COLO668 (cell line): ENCODE measurements around the gene APOC3.

ENCODE experiments used
- DNase-seq: peaks from one replicate; lab custom pipeline; 2025; ENCODE audit not compliant: unreplicated experiment; lab: John Stamatoyannopoulos, UW

APOC3 gene

GRCh38 chr11:116873381-116873780, 43.7 kb downstream of the APOC3 start:
- no peak for DNase-seq

GRCh38 chr11:116874251-116874650, 44.5 kb downstream of the APOC3 start:
- no peak for DNase-seq

- DNase-seq = no peak
These were observed 45.5 kb downstream of the APOC3 start for GRCh38 chr11:116875194-116875593.

GRCh38 chr11:116876656-116877055, 46.9 kb downstream of the APOC3 start:
- DNase-seq = no peak

GRCh38 chr11:116879800-116880625, 50.3 kb downstream of the APOC3 start:
- DNase-seq = peak; percentile 12

- DNase-seq = no peak
These were observed 51.4 kb downstream of the APOC3 start for GRCh38 chr11:116881143-116881542.

GRCh38 chr11:116882386-116882785, 52.7 kb downstream of the APOC3 start:
- DNase-seq = no peak
